Transverse colon (tissue), 3 donors: ENCODE results near the gene RUVBL2.

Source experiments
- CTCF ChIP-seq, 5 experiments: fragments of 200-600 bp in 3 of 5; fragments of 450-650 bp in 2 of 5; sonication (generic) in 3 of 5; IDR thresholded peaks; 1 replicate in 2 of 5; 2 replicates in 3 of 5; pipeline ENCODE4 v1.5.1; 2016 to 2017; ENCODE audit warnings: antibody characterized with exemption in 5 of 5, inconsistent platforms in 3 of 5, mild to moderate bottlenecking in 2 of 5, moderate library complexity in 1 of 5
- POLR2A ChIP-seq: fragments of 450-650 bp; IDR thresholded peaks from one replicate; pipeline ENCODE4 v1.6.1; 2016; ENCODE audit warnings: antibody characterized with exemption, mild to moderate bottlenecking, moderate library complexity

GRCh38 chr19:48970139-48970766, 23.4 kb upstream of the RUVBL2 start:
- no peak for TF ChIP-seq CTCF (IDR thresholded peaks at IDR 0.05)
- TF ChIP-seq POLR2A = no peak
